HG03520 (cell line): ENCODE results near the gene HMCN1.

Source experiments
- ATAC-seq: cut with Tn5 transposase; IDR thresholded peaks from one replicate; pipeline ENCODE4 v1.9.1; 2021; ENCODE audit warnings: mild to moderate bottlenecking, moderate library complexity; ENCODE audit not compliant: unreplicated experiment

HMCN1 gene

GRCh38 chr1:185803241-185803640 lies 69.0 kb downstream of the HMCN1 start:
- no peak for ATAC-seq

- no peak for ATAC-seq
These were observed 70.0 kb downstream of the HMCN1 start for GRCh38 chr1:185804206-185804605.

GRCh38 chr1:185804608-185805007 lies 70.4 kb downstream of the HMCN1 start:
- no peak for ATAC-seq

- no peak for ATAC-seq
These were observed 73.1 kb downstream of the HMCN1 start for GRCh38 chr1:185807275-185807674.

- ATAC-seq = no peak
These were observed 74.4 kb downstream of the HMCN1 start for GRCh38 chr1:185808631-185809030.

- ATAC-seq = no peak
These were observed 77.0 kb downstream of the HMCN1 start for GRCh38 chr1:185811073-185811709.

GRCh38 chr1:185812934-185813333 lies 78.7 kb downstream of the HMCN1 start:
- no peak for ATAC-seq

GRCh38 chr1:185813401-185813979 lies 79.3 kb downstream of the HMCN1 start:
- ATAC-seq = no peak

GRCh38 chr1:185816460-185816859 lies 82.3 kb downstream of the HMCN1 start:
- no peak for ATAC-seq

- ATAC-seq = no peak
These were observed 85.6 kb downstream of the HMCN1 start for GRCh38 chr1:185819798-185820197.

GRCh38 chr1:185821612-185822385 lies 87.6 kb downstream of the HMCN1 start:
- no peak for ATAC-seq

GRCh38 chr1:185823467-185823866 lies 89.3 kb downstream of the HMCN1 start:
- ATAC-seq = no peak

GRCh38 chr1:185824106-185824505 lies 89.9 kb downstream of the HMCN1 start:
- no peak for ATAC-seq

- ATAC-seq = no peak
These were observed 91.4 kb downstream of the HMCN1 start for GRCh38 chr1:185825556-185825955.

GRCh38 chr1:185834371-185834905 lies 100.2 kb downstream of the HMCN1 start:
- no peak for ATAC-seq

- no peak for ATAC-seq
These were observed 101.0 kb downstream of the HMCN1 start for GRCh38 chr1:185835191-185835590.

- ATAC-seq = no peak
These were observed 103.5 kb downstream of the HMCN1 start for GRCh38 chr1:185837711-185838110.

GRCh38 chr1:185838111-185838510 lies 103.9 kb downstream of the HMCN1 start:
- no peak for ATAC-seq

- no peak for ATAC-seq
These were observed 106.7 kb downstream of the HMCN1 start for GRCh38 chr1:185840880-185841279.

GRCh38 chr1:185843297-185843869 lies 109.2 kb downstream of the HMCN1 start:
- ATAC-seq = no peak

GRCh38 chr1:185843986-185844385 lies 109.8 kb downstream of the HMCN1 start:
- no peak for ATAC-seq
